Activated CD4-positive, alpha-beta T cell treated with anti-CD3 and anti-CD28 coated beads for 4 hours (primary cell): ENCODE data around the gene QSOX1.

Source experiments
- DNase-seq, 2 donors: peaks; one replicate each; pipeline ENCODE4 v3.0.0-alpha.2; 2020

The QSOX1 gene

DNA sequence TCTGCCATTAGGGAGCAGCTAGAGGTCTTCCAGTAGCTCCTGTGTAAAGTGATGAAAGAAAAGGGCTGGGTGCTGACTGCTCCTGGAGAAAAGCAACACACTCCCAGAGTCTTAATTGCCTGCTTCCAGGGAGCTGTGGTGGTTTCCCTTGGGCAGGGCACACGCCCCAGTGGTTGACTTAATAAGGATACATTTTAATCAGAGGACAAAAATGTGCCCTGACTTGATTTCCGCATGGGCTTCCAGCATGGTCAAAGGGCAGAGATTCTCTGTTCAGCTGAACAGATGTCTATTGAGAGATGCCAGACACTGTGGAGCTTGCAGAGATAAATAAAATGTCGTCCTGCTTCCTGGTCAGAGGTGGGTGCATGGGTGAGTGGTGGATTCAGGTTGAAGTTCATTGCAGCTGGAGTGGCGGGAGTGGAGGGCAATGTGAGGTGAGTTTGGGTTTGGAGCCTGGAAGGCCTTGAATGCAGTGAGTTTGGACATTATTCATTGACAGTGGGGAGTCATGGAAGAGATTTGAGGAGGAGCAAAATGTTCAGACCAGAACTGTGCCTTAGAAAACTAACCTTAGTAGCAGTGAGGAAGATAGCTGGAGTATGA lies 16.0 kb downstream of the QSOX1 start:
- no peak for DNase-seq

GRCh38 chr1:180171691-180172090 lies 17.0 kb downstream of the QSOX1 start:
- DNase-seq, result no peak

- no peak for DNase-seq
Measured at GRCh38 chr1:180173451-180173850, 18.8 kb downstream of the QSOX1 start.

GRCh38 chr1:180173952-180174351 lies 19.3 kb downstream of the QSOX1 start:
- DNase-seq, result no peak

GRCh38 chr1:180175291-180175690 lies 20.6 kb downstream of the QSOX1 start:
- DNase-seq, result no peak

DNA sequence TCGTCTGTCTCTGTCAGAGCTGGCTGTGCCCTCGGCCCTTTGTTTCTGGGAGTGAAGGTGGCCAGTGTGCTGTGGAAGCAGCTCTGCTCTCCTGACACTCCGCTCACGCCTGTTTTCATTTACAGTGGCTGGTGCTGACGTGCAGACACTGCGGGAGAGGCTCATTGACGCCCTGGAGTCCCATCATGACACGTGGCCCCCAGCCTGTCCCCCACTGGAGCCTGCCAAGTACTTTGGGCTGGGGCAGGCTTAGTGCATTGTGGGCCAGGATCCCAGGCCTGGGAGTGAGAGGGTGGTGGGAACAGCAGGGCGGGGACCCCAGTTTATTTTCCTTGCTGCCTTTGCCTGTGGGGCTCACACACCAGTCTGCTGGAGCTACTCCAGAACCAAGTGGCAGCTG lies 21.1 kb downstream of the QSOX1 start:
- DNase-seq, result no peak

DNA sequence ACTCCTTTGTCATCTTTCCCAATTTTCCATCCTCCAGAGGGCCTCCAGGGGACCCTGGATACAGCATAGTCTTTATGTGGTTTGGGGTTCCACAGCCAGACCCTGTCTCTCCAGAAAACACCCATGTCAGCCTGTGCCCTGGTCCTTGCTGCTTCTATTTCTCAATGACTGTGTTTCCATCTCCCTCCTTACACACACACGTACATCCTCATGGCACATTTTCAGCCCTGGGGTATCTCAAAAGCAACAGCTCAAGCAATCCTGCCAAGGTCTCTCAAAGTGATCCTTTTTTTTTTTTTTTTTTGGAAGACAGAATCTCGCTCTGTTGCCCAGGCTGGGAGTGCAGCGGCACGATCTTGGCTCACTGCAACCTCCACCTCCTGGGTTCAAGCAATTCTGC lies 22.3 kb downstream of the QSOX1 start:
- no peak for DNase-seq

GRCh38 chr1:180177931-180178330 lies 23.3 kb downstream of the QSOX1 start:
- no peak for DNase-seq

GRCh38 chr1:180178511-180179161 lies 24.0 kb downstream of the QSOX1 start:
- DNase-seq, result peak; percentile 34 to 63

GRCh38 chr1:180179162-180179957 lies 24.7 kb downstream of the QSOX1 start:
- DNase-seq, result no peak

DNA sequence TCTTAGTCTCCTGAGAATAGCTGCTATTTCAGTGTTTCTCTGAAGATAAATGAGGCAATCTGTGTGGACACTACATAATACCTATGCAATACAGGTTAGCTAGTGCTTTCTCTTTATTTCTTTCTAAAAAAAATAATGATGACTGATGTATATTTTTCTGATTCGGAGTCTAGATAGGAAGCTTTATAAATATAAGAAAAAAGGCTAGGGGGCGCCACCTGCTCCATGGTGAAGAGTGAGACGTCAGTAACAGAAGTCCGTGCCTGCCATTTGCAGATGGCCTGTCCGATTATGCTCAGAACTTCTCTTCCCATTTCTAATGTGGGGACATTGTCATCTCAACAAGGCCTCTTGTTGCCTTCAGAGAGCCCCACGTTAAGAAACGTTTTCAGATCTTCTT lies 26.4 kb downstream of the QSOX1 start:
- no peak for DNase-seq

GRCh38 chr1:180181996-180182642 lies 27.4 kb downstream of the QSOX1 start:
- DNase-seq, result no peak

- no peak for DNase-seq
Measured at GRCh38 chr1:180182643-180183311, 28.1 kb downstream of the QSOX1 start.

DNA sequence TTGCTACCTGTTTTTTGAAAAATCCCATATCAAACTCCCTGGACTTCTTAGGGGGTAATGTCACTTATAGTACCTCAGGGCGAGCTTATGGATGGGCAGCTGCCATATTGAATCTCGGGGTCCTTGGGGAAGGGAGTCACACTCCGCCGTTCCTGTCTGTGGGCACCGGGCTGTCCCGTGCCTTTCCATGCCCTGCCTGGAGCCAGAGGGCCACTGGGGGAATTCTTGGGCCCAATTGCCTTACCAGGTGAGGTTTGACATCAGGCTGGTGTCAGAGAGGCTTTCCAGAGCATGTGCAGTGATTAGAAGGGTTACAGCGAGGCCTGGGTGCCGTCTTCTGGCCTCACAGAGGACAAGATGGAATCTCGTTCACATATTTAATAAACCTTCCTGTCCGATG lies 28.8 kb downstream of the QSOX1 start:
- no peak for DNase-seq

GRCh38 chr1:180184041-180184440 lies 29.4 kb downstream of the QSOX1 start:
- DNase-seq, result no peak

DNA sequence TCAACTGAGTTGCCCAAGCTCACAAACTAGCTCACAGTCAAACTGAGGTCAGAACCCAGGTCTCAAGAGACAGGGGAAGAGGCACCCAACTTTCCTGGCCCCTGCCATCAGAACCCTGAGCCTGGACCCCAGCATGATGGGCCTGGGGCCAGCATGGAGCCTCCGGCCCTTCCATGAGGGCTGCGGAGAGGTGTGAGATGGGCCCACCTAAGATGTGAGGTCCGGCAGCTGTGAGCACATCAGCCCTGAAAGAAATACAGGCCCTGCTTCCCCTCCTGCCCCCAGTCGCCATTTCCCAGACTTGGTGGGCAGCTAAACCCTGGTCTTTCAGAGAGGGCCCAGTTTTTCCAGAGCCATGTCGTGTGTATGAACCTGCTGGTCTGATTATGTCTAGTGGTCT lies 30.6 kb downstream of the QSOX1 start:
- no peak for DNase-seq

DNA sequence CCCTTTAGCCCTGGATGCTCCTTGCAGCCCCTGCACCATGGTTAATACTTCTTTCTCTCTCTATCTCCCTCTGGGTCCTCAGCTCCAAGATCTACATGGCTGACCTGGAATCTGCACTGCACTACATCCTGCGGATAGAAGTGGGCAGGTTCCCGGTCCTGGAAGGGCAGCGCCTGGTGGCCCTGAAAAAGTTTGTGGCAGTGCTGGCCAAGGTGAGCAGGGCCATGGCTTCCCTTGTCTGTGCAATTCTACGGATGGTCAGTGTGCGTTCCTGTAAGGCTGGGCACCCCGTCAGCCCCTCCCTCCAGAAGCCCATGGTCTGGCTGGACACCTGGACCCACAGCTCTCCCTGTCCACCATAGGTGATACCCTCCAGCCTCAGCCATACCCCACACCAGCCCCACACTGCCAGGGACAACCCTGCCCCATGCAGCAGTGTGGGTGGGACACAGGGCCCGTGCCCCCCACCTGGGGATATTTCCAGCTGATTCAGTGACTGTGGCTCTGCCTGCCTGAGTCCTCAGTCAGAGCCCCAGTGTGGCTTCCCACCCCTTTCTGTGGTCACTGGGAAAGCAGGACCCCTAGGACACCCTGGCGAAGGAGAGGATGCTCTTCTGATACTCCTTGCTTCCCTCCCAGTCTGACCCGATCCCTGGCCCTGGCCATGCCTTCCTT lies 31.4 kb downstream of the QSOX1 start:
- DNase-seq, result no peak

DNA sequence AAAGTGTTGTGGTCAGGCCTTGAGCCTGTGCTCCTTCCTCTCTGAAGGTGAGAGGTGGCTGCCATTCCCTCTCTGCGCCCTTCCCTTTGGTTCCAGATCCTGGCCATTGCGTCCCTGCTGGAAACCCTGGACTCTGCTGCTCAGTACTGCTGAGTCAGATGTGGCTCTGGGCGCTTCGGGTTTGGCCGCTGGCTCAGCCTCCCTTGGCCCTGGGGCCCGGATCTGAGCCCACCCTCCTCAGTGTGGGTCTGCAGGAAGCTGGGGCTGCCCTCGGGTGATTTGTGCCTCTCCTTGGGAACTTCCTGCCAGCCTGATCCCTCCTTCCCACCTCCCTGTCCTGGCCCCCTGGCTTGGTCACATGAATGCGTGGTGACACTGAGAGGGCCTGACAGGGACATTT lies 32.2 kb downstream of the QSOX1 start:
- no peak for DNase-seq

DNA sequence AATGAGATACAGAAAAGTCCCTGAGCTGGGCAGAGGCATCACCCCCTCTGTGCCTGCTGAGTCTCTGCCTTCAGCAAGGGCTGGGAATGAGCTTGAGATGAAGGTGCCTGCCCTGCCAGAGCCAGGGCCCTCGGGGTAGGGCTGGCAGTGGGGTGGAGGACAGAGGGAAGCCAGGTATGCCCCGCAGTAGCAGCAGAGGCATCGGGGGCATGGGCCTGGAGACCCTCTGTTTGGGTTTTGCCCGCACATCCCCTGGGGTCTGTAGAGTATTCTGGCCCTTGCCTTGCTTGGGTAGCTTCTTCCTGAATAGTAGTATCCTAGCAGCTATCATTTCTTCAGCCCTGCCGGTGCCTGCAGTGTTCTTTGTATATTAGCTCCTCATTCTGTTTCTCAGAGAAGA lies 33.0 kb downstream of the QSOX1 start:
- DNase-seq, result no peak

DNA sequence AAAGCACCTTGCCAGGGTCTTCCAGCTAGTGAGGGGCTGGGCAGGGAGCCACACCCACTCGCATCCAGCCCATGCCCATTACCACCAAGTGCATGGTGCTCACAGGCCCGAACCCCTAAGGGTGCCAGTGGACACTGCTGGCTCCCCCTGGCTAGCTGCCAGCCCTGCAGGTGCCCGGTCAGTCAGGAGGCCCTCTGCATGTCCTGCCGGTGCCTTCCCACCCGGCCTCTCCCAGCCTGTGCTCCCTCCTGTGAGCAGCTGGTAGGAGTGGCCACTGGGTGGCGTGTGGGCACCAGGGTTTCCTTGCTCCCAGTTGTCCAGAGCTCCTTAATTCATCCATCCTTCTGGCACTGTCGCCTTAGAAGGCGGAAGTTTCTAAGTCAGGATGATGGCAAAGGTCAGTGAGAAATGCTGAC lies 33.4 kb downstream of the QSOX1 start:
- no peak for DNase-seq

DNA sequence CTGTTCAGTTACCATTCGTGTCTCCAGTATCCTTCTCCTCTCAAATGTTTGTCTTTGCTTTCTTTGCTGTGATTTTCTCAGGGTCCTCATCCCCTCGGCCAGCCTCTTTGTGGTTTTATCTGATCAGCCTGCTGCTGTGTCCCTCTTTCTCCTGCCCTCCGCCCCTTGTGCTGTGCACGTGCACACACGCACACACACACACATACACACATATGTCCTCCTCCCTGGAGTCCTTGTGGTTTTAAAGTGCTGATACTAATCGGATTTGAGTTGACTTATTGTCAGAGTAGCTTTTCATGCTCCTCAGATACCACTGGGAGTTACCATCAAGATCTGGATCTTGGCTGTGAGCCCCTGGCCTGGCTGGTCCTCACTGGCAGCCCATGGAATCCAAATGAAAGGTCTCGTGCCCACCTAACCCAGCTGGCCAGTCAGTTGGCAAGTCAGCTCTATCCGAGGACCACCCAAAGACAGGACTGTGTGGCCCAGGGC lies 34.1 kb downstream of the QSOX1 start:
- DNase-seq, result no peak

GRCh38 chr1:180190091-180190490 lies 35.4 kb downstream of the QSOX1 start:
- no peak for DNase-seq
